H9 (cell line): ENCODE results near the gene ZBTB8A. TPM values are rescaled to one million over a fixed set of nuclear protein-coding genes. Genes with fewer than 3 reads are reported as not detected.

Source experiments
- DNase-seq: peaks from one replicate; pipeline ENCODE4 v3.0.0-alpha.2; 2017
- H2AFZ ChIP-seq: one replicate; pipeline ENCODE4 v1.6.1; 2013; ENCODE audit warnings: mild to moderate bottlenecking, low read length, control low read depth, moderate library complexity
- H2AK5ac ChIP-seq: 2 replicates; pipeline ENCODE4 v1.6.1; 2013; ENCODE audit warnings: low read length, control low read depth, mixed read lengths; ENCODE audit not compliant: insufficient read length
- H2BK120ac ChIP-seq: one replicate; pipeline ENCODE4 v1.6.1; 2013; ENCODE audit warnings: low read depth, mild to moderate bottlenecking, low read length, control low read depth, inconsistent platforms; ENCODE audit not compliant: poor library complexity, severe bottlenecking
- H2BK12ac ChIP-seq: 2 replicates; pipeline ENCODE4 v1.6.1; 2013; ENCODE audit warnings: low read length, control low read depth, mixed read lengths, low read depth; ENCODE audit not compliant: insufficient read length
- H2BK15ac ChIP-seq: 2 replicates; pipeline ENCODE4 v1.6.1; 2013; ENCODE audit warnings: low read depth, low read length, control low read depth
- H2BK20ac ChIP-seq: one replicate; pipeline ENCODE4 v1.6.1; 2013; ENCODE audit warnings: low read depth, mild to moderate bottlenecking, low read length, control low read depth, inconsistent platforms; ENCODE audit not compliant: poor library complexity, severe bottlenecking
- H2BK5ac ChIP-seq: 2 replicates; pipeline ENCODE4 v1.6.1; 2013; ENCODE audit warnings: low read length, control low read depth, mixed read lengths; ENCODE audit not compliant: insufficient read length
- H3K14ac ChIP-seq: 2 replicates; pipeline ENCODE4 v1.6.1; 2013; ENCODE audit warnings: low read length, control low read depth; ENCODE audit not compliant: insufficient read depth
- H3K18ac ChIP-seq: 2 replicates; pipeline ENCODE4 v1.6.1; 2013; ENCODE audit warnings: low read depth, mild to moderate bottlenecking, mixed read lengths, low read length, control low read depth; ENCODE audit not compliant: insufficient read length
- H3K23ac ChIP-seq: 2 replicates; pipeline ENCODE4 v1.6.1; 2013; ENCODE audit warnings: low read length, control low read depth, mixed read lengths, low read depth; ENCODE audit not compliant: insufficient read length
- H3K23me2 ChIP-seq: 2 replicates; pipeline ENCODE4 v1.6.1; 2013; ENCODE audit warnings: low read depth, mild to moderate bottlenecking, mixed read lengths, low read length, control low read depth; ENCODE audit not compliant: insufficient read length, poor library complexity, severe bottlenecking
- H3K27ac ChIP-seq: 2 replicates; pipeline ENCODE4 v1.5.1; 2013; ENCODE audit warnings: low read length, control low read depth, mixed read lengths, low read depth; ENCODE audit not compliant: insufficient read length
- H3K27me3 ChIP-seq: 2 replicates; pipeline ENCODE4 v1.6.1; 2013; ENCODE audit warnings: low read length, control low read depth, inconsistent platforms; ENCODE audit not compliant: insufficient read depth
- H3K4ac ChIP-seq: 2 replicates; pipeline ENCODE4 v1.6.1; 2013; ENCODE audit warnings: low read depth, mild to moderate bottlenecking, control low read depth, inconsistent platforms, low read length, moderate library complexity
- H3K4me1 ChIP-seq: 2 replicates; pipeline ENCODE4 v1.6.1; 2013; ENCODE audit warnings: low read length, control low read depth, inconsistent platforms; ENCODE audit not compliant: insufficient read depth
- H3K4me2 ChIP-seq: 2 replicates; pipeline ENCODE4 v1.6.1; 2013; ENCODE audit warnings: low read length, control low read depth, mixed read lengths; ENCODE audit not compliant: insufficient read length, insufficient read depth
- H3K56ac ChIP-seq: 2 replicates; pipeline ENCODE4 v1.6.1; 2013; ENCODE audit warnings: low read depth, mild to moderate bottlenecking, mixed read lengths, low read length, control low read depth; ENCODE audit not compliant: insufficient read length
- H3K79me1 ChIP-seq: 2 replicates; pipeline ENCODE4 v1.6.1; 2013; ENCODE audit warnings: low read depth, mild to moderate bottlenecking, moderate library complexity, low read length, control low read depth, inconsistent platforms; ENCODE audit not compliant: insufficient read depth, poor library complexity, severe bottlenecking
- H3K79me2 ChIP-seq: 2 replicates; pipeline ENCODE4 v1.6.1; 2013; ENCODE audit warnings: low read length, control low read depth, inconsistent platforms; ENCODE audit not compliant: insufficient read depth
- H3K9ac ChIP-seq: 2 replicates; pipeline ENCODE4 v1.6.1; 2013; ENCODE audit warnings: low read length, control low read depth, mixed read lengths; ENCODE audit not compliant: insufficient read length; ENCODE audit errors: extremely low read depth
- H3K9me3 ChIP-seq: one replicate; pipeline ENCODE4 v1.6.1; 2013; ENCODE audit warnings: low read depth, low read length, inconsistent platforms; ENCODE audit not compliant: control insufficient read depth
- H3T11ph ChIP-seq: one replicate; pipeline ENCODE4 v1.6.1; 2013; ENCODE audit warnings: mild to moderate bottlenecking, low read length, control low read depth, inconsistent platforms
- H4K20me1 ChIP-seq: one replicate; pipeline ENCODE4 v1.6.1; 2013; ENCODE audit not compliant: control insufficient read depth, insufficient read length, insufficient read depth
- H4K5ac ChIP-seq: 2 replicates; pipeline ENCODE4 v1.6.1; 2013; ENCODE audit warnings: low read depth, mild to moderate bottlenecking, mixed read lengths, low read length, control low read depth; ENCODE audit not compliant: insufficient read length
- H4K8ac ChIP-seq: replicated peaks from 2 replicates; pipeline ENCODE4 v1.6.1; 2013; ENCODE audit warnings: low read length, control low read depth, mixed read lengths, low read depth; ENCODE audit not compliant: insufficient read length
- H4K91ac ChIP-seq: 2 replicates; pipeline ENCODE4 v1.6.1; 2013; ENCODE audit warnings: low read depth, mild to moderate bottlenecking, moderate library complexity, mixed read lengths, low read length, control low read depth; ENCODE audit not compliant: insufficient read length
- H3K27ac Mint-ChIP-seq, 3 experiments: 2 replicates in 2 of 3; 3 replicates in 1 of 3; pipeline ENCODE4 v1.8.0; 2020 to 2021; ENCODE audit warnings: mixed read lengths in 3 of 3, mild to moderate bottlenecking in 1 of 3, moderate library complexity in 1 of 3
- H3K27me3 Mint-ChIP-seq: 2 replicates; pipeline ENCODE4 v1.8.0; 2021; ENCODE audit warnings: low read depth, mild to moderate bottlenecking, moderate library complexity, mixed read lengths
- H3K36me3 Mint-ChIP-seq, 3 experiments: 2 replicates in 2 of 3; 3 replicates in 1 of 3; pipeline ENCODE4 v1.8.0; 2020 to 2021; ENCODE audit warnings: low read depth in 3 of 3, mixed read lengths in 3 of 3; ENCODE audit not compliant: insufficient read depth in 1 of 3
- H3K4me1 Mint-ChIP-seq, 2 experiments: 2 replicates each; pipeline ENCODE4 v1.8.0; 2020; ENCODE audit warnings: mixed read lengths in 2 of 2
- H3K4me3 Mint-ChIP-seq, 2 experiments: 2 replicates in 1 of 2; 3 replicates in 1 of 2; pipeline ENCODE4 v1.8.0; 2020 to 2021; ENCODE audit warnings: mild to moderate bottlenecking in 2 of 2, mixed read lengths in 2 of 2, moderate library complexity in 1 of 2
- H3K9me3 Mint-ChIP-seq, 2 experiments: 2 replicates in 1 of 2; 3 replicates in 1 of 2; pipeline ENCODE4 v1.8.0; 2020; ENCODE audit warnings: mild to moderate bottlenecking in 2 of 2, mixed read lengths in 2 of 2, moderate library complexity in 1 of 2
- WGBS: extraction: QIAGEN DNeasy Blood & Tissue Kit; methylation state at CpG from one replicate; pipeline ENCODE4 v1.1.7; 2013; ENCODE audit warnings: missing lambda C conversion rate, low lambda C conversion rate, mixed read lengths; ENCODE audit not compliant: insufficient read length; ENCODE audit errors: extremely low coverage; 5-methylcytosine and 5-hydroxymethylcytosine counted together
- total RNA-seq: library from RNA; stranded (reverse); gene quantifications from 2 replicates; pipeline ENCODE4 v1.2.1, GENCODE V29; 2021
- TF ChIP-seq, protein P1 (sequence below): fragments of 200-600 bp; sonication (generic); conservative IDR thresholded peaks from 3 replicates; pipeline ENCODE4 v1.8.0; 2021; ENCODE audit warnings: antibody characterized with exemption, mild to moderate bottlenecking

The ZBTB8A gene
- total RNA-seq, 1 experiment from 2014 or later = 11.3 TPM

GRCh38 chr1:32489774-32490454, 49.3 kb upstream of the ZBTB8A start:
- Histone ChIP-seq H2AK5ac (no peak overlapping the region), H3K18ac (no peak overlapping the region), H3K23me2 (no peaks in the 10 kb centered on the region), H3K79me2 (no peaks in the 10 kb centered on the region), H2BK15ac (no peak overlapping the region), H2AFZ (no peak overlapping the region), H3K4me2 (no peak overlapping the region), H4K5ac (no peak overlapping the region), H3K23ac (no peak overlapping the region), H3K56ac (no peak overlapping the region), H4K8ac (no peak overlapping the region), H4K91ac (no peak overlapping the region), H3K9me3 (no peaks in the 10 kb centered on the region), H2BK20ac (no peak overlapping the region), H3K27ac (no peak overlapping the region), H3K27me3 (no peaks in the 10 kb centered on the region), H3K4me1 (no peaks in the 10 kb centered on the region), H2BK120ac (no peak overlapping the region), H3K9ac (no peak overlapping the region), H3K4ac (no peak overlapping the region), H3T11ph (no peak overlapping the region), H2BK5ac (no peak overlapping the region), H3K79me1 (no peaks in the 10 kb centered on the region), H3K14ac (no peak overlapping the region), H2BK12ac (no peak overlapping the region), H4K20me1 (no peaks in the 10 kb centered on the region)
- H3K4me3 Mint-ChIP-seq = no peak overlapping the region
- TF ChIP-seq, protein P1, sequence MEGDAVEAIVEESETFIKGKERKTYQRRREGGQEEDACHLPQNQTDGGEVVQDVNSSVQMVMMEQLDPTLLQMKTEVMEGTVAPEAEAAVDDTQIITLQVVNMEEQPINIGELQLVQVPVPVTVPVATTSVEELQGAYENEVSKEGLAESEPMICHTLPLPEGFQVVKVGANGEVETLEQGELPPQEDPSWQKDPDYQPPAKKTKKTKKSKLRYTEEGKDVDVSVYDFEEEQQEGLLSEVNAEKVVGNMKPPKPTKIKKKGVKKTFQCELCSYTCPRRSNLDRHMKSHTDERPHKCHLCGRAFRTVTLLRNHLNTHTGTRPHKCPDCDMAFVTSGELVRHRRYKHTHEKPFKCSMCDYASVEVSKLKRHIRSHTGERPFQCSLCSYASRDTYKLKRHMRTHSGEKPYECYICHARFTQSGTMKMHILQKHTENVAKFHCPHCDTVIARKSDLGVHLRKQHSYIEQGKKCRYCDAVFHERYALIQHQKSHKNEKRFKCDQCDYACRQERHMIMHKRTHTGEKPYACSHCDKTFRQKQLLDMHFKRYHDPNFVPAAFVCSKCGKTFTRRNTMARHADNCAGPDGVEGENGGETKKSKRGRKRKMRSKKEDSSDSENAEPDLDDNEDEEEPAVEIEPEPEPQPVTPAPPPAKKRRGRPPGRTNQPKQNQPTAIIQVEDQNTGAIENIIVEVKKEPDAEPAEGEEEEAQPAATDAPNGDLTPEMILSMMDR = no peak
- no peaks in the 10 kb centered on the region for H3K27me3 Mint-ChIP-seq
- peaks cover 8 to 12% of the 10 kb centered on the region in 2 experiments for H3K4me1 Mint-ChIP-seq
- no CpG with 5 or more reads among the region's 3 CpGs for WGBS
- peaks cover 4 to 14% (median 10%) of the 10 kb centered on the region in 3 experiments; a peak in 5 of 7 replicates for H3K36me3 Mint-ChIP-seq
- no peak overlapping the region for H3K27ac Mint-ChIP-seq
- no peak for DNase-seq
- H3K9me3 Mint-ChIP-seq = no peaks in the 10 kb centered on the region
